Myocyte (in vitro differentiated cells): ENCODE data around the gene MAP3K6. TPM values are rescaled to one million over a fixed set of nuclear protein-coding genes. Genes with fewer than 3 reads are reported as not detected.
A peak's percentile ranks its signal among the peaks of the same experiment; 100 is the strongest.
"Not testable (repeated sequence)": the region's sequence is repeated elsewhere in the genome, so short reads cannot be mapped to it uniquely, and the experiment has no call there.

Source experiments
- DNase-seq: peaks from one replicate; pipeline ENCODE4 v3.0.0-alpha.2; 2012; ENCODE audit warnings: low read depth
- polyA plus RNA-seq: library from polyadenylated mRNA; unstranded; fragments of >200 nt; gene quantifications from one replicate; pipeline ENCODE4 v1.2.1, GENCODE V29; 2012; ENCODE audit warnings: missing spikeins
- total RNA-seq: library from RNA; depleted of rRNA; stranded (reverse); fragments of >200 nt; gene quantifications from 2 replicates; pipeline ENCODE4 v1.2.3, GENCODE V29; 2014

The MAP3K6 gene, protein sequence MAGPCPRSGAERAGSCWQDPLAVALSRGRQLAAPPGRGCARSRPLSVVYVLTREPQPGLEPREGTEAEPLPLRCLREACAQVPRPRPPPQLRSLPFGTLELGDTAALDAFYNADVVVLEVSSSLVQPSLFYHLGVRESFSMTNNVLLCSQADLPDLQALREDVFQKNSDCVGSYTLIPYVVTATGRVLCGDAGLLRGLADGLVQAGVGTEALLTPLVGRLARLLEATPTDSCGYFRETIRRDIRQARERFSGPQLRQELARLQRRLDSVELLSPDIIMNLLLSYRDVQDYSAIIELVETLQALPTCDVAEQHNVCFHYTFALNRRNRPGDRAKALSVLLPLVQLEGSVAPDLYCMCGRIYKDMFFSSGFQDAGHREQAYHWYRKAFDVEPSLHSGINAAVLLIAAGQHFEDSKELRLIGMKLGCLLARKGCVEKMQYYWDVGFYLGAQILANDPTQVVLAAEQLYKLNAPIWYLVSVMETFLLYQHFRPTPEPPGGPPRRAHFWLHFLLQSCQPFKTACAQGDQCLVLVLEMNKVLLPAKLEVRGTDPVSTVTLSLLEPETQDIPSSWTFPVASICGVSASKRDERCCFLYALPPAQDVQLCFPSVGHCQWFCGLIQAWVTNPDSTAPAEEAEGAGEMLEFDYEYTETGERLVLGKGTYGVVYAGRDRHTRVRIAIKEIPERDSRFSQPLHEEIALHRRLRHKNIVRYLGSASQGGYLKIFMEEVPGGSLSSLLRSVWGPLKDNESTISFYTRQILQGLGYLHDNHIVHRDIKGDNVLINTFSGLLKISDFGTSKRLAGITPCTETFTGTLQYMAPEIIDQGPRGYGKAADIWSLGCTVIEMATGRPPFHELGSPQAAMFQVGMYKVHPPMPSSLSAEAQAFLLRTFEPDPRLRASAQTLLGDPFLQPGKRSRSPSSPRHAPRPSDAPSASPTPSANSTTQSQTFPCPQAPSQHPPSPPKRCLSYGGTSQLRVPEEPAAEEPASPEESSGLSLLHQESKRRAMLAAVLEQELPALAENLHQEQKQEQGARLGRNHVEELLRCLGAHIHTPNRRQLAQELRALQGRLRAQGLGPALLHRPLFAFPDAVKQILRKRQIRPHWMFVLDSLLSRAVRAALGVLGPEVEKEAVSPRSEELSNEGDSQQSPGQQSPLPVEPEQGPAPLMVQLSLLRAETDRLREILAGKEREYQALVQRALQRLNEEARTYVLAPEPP (N-terminal part only)
- total RNA-seq: 26.0 and 29.3 TPM in 2 replicates
- 34.7 TPM for polyA plus RNA-seq

GRCh38 chr1:27366411-27367159, at the start of gene MAP3K6:
MAP3K6 (minus strand) TSS chr1:27366961; CDS start chr1:27366597, 364 bp downstream.
- peak; percentile 85 for DNase-seq

DNA sequence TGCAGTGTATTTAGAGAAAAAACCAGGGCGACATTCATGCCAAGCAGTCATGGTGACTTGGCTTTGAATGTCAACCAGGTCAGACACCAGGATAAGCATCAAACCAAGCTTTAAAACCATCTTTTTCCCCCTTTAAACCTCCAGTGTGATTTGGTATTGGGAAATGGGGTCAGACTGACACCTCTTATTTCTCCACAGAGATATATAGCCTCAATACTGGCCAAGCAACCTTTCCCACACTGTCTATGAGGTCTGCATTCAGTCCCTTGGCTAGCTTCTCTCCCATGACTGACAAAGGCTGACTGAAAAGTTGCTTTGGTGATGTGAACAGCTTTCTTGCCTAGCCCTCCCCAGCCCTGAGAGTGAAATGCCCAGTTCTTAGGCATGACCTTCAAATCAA, 47.3 kb upstream of the MAP3K6 start:
- DNase-seq: no peak

- DNase-seq: no peak
Measured at GRCh38 chr1:27413004-27413403, 46.2 kb upstream of the MAP3K6 start.

GRCh38 chr1:27412502-27412901, 45.7 kb upstream of the MAP3K6 start:
- no peak for DNase-seq

- DNase-seq: no peak
Measured at GRCh38 chr1:27410709-27411108, 43.9 kb upstream of the MAP3K6 start.

DNA sequence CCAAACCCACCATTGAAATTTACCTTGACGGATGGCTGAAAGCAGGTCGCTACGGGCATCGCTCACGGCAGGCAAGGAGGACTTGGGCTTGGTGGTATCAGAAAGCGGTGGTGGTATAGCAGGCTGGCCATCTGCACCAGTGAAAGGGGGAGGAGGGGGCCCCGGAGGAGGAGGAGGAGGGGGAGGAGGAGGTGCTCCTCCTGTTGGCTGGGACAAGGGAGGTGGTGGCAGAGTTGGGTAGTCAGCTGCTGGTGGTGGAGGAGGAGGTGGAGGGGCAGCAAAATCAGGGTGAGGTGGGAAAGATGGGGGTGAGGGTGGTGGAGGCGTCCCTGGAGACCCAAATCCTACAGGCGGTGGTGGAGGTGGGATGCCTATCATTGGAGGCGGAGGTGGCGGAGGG, 42.9 kb upstream of the MAP3K6 start:
- DNase-seq: no peak

GRCh38 chr1:27408151-27408550, 41.4 kb upstream of the MAP3K6 start:
- peak; percentile 68 for DNase-seq

- not testable (repeated sequence) for DNase-seq
Measured at GRCh38 chr1:27406791-27407190, 40.0 kb upstream of the MAP3K6 start.

DNA sequence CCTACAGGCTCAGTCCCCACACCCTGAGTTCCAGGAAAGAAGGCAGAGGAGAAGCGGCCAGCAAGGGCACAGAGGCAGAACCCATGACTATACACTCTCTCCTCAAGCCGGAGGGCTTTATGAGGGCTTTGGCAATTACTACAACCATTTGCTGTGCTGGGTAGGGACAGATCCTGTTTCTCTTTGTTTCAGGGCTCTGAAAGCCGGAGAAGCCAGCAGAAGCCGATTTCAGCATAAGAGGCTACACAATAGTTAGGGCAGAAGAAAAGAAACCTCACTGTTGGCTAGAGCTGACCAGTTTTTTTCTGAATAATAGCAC, 39.6 kb upstream of the MAP3K6 start:
- peak; percentile 28 for DNase-seq

- peak; percentile 56 for DNase-seq
Measured at GRCh38 chr1:27405598-27406361, 39.0 kb upstream of the MAP3K6 start.

DNA sequence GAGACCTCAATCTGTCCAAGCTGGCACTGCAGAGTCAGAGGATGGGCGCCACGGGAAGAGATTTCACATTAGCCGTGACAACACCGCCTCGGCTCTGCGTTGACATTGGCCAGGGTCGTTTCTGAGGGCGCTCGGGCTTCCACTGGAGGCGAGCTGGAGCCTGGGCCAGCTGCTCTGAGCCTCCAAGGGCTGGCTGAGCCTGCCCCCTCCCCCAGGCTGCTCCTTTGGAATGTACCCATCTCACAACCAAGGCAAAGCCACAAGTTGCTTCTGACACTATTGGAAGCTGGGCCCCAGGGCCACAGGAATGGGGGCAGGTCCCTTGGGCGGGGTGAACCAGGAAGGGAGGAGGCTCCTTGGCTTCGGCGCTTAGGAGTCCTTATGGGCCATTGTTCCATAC, 38.3 kb upstream of the MAP3K6 start:
- DNase-seq: peak; percentile 98

DNA sequence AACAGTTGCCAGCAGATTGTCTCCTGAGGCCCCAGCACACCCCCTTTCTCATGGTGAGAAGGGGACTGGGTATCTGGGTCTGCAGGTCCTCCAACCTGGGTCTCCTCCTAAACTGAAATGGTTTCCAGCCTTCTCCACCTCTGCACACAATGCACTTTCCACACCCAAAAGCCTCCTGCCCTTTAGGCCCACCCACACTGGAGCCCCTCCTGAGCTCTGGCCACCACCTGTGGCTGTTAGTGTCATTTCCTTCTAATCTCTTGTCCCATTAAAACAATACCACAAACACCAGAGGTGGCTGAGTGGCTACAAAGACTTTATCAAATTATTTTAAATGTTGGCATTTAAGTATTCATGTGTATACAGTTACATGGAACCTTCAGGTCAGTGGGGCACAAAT, 37.2 kb upstream of the MAP3K6 start:
- peak; percentile 47 for DNase-seq

DNA sequence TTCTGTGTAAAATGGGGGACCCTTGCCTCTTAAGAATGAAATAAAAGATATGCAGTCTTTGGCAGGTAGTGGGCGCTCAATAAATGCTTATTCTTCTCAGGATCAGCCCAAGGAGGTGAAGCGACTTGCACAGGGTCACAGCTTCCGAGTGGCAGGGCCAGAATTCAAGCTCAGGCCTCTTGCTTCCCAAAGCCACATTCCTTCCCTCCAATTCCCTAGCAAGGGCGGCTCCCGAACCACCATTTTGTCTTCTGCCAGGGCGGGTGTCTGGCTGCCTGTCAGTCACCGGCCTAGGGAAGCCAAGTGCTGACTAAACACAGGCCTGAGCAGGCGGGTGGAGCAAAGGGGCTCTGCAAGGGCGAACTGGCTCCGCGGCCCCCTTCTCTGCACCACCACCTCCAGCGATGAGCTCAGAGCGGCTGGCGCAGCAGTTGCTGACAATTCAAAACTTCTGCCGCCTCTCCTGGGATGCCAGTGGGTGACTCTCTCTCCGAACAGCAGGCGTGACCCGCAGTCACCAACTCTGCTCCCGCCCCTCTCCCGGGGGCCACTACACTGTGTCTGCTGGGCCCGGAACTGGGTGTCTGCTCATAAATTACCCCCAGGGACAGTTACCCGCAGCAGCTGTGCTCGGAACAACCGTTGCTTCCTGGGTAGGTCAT, 36.4 kb upstream of the MAP3K6 start:
- DNase-seq: peak; percentile 95

GRCh38 chr1:27402349-27402754, 35.6 kb upstream of the MAP3K6 start:
- DNase-seq: peak; percentile 87

GRCh38 chr1:27400963-27401341, 34.2 kb upstream of the MAP3K6 start:
- no peak for DNase-seq

- DNase-seq: no peak
Measured at GRCh38 chr1:27400082-27400962, 33.6 kb upstream of the MAP3K6 start.

GRCh38 chr1:27399251-27400025, 32.7 kb upstream of the MAP3K6 start:
- no peak for DNase-seq
